NB4 (cell line): ENCODE measurements around the gene PARD3.

Experiments
- CTCF ChIP-seq: IDR thresholded peaks from one replicate; pipeline ENCODE4 v1.5.1; 2012; ENCODE audit warnings: low read depth, low read length
- POLR2A ChIP-seq: IDR thresholded peaks from 2 replicates; pipeline ENCODE4 v1.6.1; 2011; ENCODE audit warnings: mild to moderate bottlenecking; ENCODE audit not compliant: insufficient read length; ENCODE audit errors: extremely low read depth

- TF ChIP-seq CTCF (no peak), POLR2A (no peak)
Observed at GRCh38 chr10:34155812-34156211, 659.3 kb downstream of the PARD3 start.
